ENCODE results near the gene GSDME. TPM values are rescaled to one million over a fixed set of nuclear protein-coding genes. Genes with fewer than 3 reads are reported as not detected.

The GSDME gene
- total and polyA plus RNA-seq, 4 donors = 3.2 to 4.0 (median 3.7) TPM

DNA sequence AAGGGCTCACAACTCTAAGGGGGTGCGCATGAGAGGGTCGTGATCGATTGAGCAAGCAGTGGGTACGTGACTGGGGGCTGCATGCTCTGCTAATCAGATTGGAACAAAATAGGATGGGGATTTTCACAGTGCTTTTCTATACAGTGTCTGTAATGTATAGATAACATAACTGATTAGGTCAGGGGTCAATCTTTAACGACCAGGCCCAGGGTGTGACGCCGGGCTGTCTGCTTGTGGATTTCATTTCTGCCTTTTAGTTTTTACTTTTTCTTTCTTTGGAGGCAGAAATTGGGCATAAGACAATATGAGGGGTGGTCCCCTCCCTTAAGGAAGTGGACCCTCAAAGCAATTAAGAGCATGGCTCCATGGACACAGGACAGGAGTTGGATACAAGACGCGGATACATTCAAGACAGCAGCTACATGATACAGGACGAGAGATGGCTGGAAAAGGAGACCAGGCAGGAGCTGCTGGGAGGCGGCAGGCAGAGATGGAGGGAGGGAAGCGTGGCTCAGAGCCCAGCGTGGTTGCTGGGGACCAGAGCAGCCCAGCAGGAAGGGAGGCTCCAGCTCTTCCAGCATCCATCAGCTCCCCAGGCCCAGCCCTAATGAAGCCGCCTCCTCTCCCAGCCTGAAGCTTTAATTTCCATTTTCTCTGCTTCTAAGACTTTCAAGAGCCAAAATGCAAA, 31.6 kb downstream of the GSDME start:
- no peak overlapping the region for H3K4me3 ChIP-seq (ENCODE audit: low read depth in 1 of 3, low read length in 3 of 3)
- 91% methylated on average over 14 of the region's 14 CpGs for WGBS
- H3K27ac ChIP-seq (ENCODE audit: low read depth in 1 of 2, low read length in 2 of 2) = no peak overlapping the region
- DNase-seq (ENCODE audit: low spot score) = peak; percentile 32
- H3K9me3 ChIP-seq (ENCODE audit: control insufficient read depth in 4 of 4, low read length in 3 of 4) = no peaks in the 10 kb centered on the region
- no peak overlapping the region for H3K9ac ChIP-seq (ENCODE audit: low read depth in 1 of 2, low read length in 2 of 2)
- H3K27me3 ChIP-seq (ENCODE audit: control insufficient read depth in 4 of 4, insufficient read depth in 4 of 4, low read length in 3 of 4) = no peaks in the 10 kb centered on the region
- TF ChIP-seq, protein P1, sequence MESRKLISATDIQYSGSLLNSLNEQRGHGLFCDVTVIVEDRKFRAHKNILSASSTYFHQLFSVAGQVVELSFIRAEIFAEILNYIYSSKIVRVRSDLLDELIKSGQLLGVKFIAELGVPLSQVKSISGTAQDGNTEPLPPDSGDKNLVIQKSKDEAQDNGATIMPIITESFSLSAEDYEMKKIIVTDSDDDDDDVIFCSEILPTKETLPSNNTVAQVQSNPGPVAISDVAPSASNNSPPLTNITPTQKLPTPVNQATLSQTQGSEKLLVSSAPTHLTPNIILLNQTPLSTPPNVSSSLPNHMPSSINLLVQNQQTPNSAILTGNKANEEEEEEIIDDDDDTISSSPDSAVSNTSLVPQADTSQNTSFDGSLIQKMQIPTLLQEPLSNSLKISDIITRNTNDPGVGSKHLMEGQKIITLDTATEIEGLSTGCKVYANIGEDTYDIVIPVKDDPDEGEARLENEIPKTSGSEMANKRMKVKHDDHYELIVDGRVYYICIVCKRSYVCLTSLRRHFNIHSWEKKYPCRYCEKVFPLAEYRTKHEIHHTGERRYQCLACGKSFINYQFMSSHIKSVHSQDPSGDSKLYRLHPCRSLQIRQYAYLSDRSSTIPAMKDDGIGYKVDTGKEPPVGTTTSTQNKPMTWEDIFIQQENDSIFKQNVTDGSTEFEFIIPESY (IDR thresholded peaks at IDR 0.05) = no peak
- TF ChIP-seq, protein P2, sequence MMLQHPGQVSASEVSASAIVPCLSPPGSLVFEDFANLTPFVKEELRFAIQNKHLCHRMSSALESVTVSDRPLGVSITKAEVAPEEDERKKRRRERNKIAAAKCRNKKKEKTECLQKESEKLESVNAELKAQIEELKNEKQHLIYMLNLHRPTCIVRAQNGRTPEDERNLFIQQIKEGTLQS (IDR thresholded peaks at IDR 0.05) = no peak
- TF ChIP-seq JUND (IDR thresholded peaks at IDR 0.05) (no peak), HNF4G (IDR thresholded peaks at IDR 0.05) (no peak), YY1 (IDR thresholded peaks at IDR 0.05) (no peak), FOXA2 (IDR thresholded peaks at IDR 0.05) (no peak), SP1 (IDR thresholded peaks at IDR 0.05) (no peak)
- TF ChIP-seq, protein P3, sequence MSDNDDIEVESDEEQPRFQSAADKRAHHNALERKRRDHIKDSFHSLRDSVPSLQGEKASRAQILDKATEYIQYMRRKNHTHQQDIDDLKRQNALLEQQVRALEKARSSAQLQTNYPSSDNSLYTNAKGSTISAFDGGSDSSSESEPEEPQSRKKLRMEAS (IDR thresholded peaks at IDR 0.05) = no peak
- H3K4me1 ChIP-seq (ENCODE audit: control insufficient read depth in 4 of 4, insufficient read depth in 4 of 4, low read length in 3 of 4) = no peaks in the 10 kb centered on the region
- H3K36me3 ChIP-seq (ENCODE audit: control insufficient read depth in 4 of 4, insufficient read depth in 3 of 4, low read depth in 1 of 4, low read length in 3 of 4) = no peaks in the 10 kb centered on the region

DNA sequence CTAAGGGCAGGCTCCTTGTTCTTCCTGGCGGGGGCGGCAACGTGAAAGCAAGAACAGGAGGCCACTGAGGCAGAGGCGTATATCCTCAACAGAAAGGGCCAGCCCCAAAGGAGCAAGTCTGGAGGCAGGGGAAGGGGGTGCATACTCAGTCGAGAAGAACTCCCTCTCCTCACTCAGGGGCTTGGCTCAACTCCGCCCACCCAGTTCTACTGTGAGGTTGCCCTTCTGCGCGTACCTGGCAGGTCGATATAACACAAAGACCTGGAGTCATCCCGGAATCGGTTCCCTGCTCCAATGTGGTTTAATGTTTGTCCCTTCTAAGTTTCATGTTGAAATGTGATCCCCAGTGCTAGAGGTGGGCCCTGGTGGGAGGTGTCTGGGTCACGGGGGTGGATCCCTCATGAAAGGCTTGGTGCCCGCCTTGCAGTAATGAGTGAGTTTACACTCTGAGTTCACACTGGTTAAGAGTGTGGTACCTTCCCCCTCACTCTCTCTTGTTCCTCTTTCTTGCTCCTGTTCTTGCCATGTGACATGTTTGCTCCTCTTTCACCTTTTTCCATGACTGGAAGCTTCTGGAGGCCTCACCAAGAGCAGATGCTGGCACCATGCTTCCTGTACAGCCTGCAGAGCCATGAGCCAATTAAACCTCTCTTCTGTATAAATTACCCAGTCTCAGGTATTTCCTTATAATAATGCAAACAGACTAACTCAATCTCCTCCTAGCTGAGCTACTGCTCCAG, 32.6 kb downstream of the GSDME start:
- 94% methylated on average over 13 of the region's 13 CpGs for WGBS
- H3K36me3 ChIP-seq (ENCODE audit: control insufficient read depth in 4 of 4, insufficient read depth in 3 of 4, low read depth in 1 of 4, low read length in 3 of 4) = no peaks in the 10 kb centered on the region
- H3K27me3 ChIP-seq (ENCODE audit: control insufficient read depth in 4 of 4, insufficient read depth in 4 of 4, low read length in 3 of 4) = no peaks in the 10 kb centered on the region
- H3K9ac ChIP-seq (ENCODE audit: low read depth in 1 of 2, low read length in 2 of 2) = no peak overlapping the region
- TF ChIP-seq SP1 (IDR thresholded peaks at IDR 0.05) (no peak), NR2F2 (IDR thresholded peaks at IDR 0.05) (no peak), GABPA (IDR thresholded peaks at IDR 0.05 in 1 of 2, conservative IDR thresholded peaks at IDR 0.05 in 1 of 2) (no peak), FOXA1 (IDR thresholded peaks at IDR 0.05) (no peak), RAD21 (IDR thresholded peaks at IDR 0.05) (no peak), TAF1 (conservative IDR thresholded peaks at IDR 0.05) (no peak)
- TF ChIP-seq, protein P4, sequence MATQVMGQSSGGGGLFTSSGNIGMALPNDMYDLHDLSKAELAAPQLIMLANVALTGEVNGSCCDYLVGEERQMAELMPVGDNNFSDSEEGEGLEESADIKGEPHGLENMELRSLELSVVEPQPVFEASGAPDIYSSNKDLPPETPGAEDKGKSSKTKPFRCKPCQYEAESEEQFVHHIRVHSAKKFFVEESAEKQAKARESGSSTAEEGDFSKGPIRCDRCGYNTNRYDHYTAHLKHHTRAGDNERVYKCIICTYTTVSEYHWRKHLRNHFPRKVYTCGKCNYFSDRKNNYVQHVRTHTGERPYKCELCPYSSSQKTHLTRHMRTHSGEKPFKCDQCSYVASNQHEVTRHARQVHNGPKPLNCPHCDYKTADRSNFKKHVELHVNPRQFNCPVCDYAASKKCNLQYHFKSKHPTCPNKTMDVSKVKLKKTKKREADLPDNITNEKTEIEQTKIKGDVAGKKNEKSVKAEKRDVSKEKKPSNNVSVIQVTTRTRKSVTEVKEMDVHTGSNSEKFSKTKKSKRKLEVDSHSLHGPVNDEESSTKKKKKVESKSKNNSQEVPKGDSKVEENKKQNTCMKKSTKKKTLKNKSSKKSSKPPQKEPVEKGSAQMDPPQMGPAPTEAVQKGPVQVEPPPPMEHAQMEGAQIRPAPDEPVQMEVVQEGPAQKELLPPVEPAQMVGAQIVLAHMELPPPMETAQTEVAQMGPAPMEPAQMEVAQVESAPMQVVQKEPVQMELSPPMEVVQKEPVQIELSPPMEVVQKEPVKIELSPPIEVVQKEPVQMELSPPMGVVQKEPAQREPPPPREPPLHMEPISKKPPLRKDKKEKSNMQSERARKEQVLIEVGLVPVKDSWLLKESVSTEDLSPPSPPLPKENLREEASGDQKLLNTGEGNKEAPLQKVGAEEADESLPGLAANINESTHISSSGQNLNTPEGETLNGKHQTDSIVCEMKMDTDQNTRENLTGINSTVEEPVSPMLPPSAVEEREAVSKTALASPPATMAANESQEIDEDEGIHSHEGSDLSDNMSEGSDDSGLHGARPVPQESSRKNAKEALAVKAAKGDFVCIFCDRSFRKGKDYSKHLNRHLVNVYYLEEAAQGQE (IDR thresholded peaks at IDR 0.05) = no peak
- H3K9me3 ChIP-seq (ENCODE audit: control insufficient read depth in 4 of 4, low read length in 3 of 4) = no peaks in the 10 kb centered on the region
- DNase-seq (ENCODE audit: low spot score) = peak; percentile 29
- no peak overlapping the region for H3K27ac ChIP-seq (ENCODE audit: low read depth in 1 of 2, low read length in 2 of 2)
- no peaks in the 10 kb centered on the region for H3K4me1 ChIP-seq (ENCODE audit: control insufficient read depth in 4 of 4, insufficient read depth in 4 of 4, low read length in 3 of 4)
- H3K4me3 ChIP-seq (ENCODE audit: low read depth in 1 of 3, low read length in 3 of 3) = no peak overlapping the region

Data from liver (tissue), 9 donors.